GM12873 (cell line): ENCODE data around the gene MOB3B.

Source experiments
- CTCF ChIP-seq: IDR thresholded peaks from 2 replicates; pipeline ENCODE4 v1.5.1; 2012; ENCODE audit warnings: low read depth, mild to moderate bottlenecking, moderate library complexity, low read length, control low read depth; ENCODE audit not compliant: insufficient read depth; ENCODE audit errors: missing control alignments

The MOB3B gene

DNA sequence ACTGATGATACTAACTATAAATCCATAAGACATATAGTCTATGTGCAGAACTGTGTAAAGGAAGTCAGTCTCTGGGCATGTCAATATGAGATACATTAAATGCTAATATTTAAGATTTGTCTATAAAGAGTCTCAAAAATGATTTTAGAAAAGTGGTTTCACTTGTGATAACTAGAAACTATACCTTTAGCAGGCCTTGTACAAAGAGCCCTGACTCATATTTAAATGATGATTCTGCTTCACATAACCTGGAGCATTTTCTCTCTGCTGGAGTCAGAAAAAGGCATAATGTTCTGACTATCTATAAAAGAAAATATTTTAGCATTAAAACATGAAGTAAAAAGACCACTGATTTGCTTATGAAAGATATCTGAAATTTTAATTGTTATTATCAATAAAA is 28.7 kb upstream of the MOB3B start:
- TF ChIP-seq CTCF, result no peak

- no peak for TF ChIP-seq CTCF
Observed at GRCh38 chr9:27556470-27556869, 26.9 kb upstream of the MOB3B start.

- TF ChIP-seq CTCF, result no peak
Observed at GRCh38 chr9:27554712-27555111, 25.1 kb upstream of the MOB3B start.

DNA sequence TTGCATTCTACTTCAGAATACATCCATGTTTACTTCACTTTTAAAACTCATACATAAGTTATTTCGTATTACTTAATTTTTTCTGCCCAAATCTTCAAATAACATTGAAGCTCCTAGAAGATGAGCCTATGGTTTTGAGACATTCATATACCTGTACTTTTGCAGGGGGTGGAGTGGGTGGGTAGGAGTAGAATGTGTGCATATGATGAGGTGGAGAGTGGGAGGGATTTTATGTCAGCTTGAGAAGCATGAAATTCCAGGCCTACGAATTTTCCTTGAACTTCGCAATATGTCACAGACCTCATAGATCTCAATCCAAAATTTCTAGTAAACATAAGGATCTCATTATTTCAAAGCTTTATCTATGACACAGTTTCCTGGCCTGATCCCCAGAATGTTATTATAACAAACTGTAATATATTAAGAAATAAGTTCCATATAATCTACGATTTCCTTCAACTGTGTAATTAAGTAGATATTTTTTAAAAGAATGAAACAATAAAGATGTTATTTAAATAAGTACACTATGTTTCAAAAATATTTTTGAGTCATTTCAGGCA is 19.7 kb upstream of the MOB3B start:
- no peak for TF ChIP-seq CTCF

DNA sequence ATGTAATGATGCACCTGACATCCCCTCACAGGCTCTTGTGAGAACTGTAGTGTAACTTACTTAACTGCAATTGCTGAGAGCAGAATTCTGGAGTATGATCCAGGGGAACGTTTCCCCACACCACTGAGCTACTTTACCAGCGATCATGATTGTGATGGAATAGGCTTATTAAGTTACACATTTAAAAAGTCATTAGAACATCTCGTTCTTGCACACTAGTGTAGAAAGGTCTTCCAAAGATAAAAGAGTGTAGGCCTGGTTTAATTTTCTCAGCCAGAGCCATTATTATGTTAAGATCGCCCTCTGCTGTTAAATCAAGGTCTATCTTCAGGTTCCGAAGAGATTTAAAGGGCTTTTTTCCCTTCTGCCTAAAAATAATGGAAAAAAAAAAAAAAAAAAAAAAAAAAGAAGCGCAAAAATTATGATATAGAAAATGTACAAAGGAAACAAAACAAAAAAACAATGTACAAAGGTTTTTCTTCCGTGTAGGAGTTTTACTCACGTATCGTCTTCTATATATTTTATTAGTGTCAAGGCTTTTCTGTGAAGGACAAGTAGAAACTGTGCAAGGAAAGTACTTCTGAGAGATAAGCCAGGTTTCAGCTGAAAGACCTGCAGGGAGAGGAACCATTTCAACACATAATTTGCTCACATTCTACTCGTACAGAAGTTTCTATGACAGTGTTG is 18.6 kb upstream of the MOB3B start:
- peak; percentile 30 for TF ChIP-seq CTCF

DNA sequence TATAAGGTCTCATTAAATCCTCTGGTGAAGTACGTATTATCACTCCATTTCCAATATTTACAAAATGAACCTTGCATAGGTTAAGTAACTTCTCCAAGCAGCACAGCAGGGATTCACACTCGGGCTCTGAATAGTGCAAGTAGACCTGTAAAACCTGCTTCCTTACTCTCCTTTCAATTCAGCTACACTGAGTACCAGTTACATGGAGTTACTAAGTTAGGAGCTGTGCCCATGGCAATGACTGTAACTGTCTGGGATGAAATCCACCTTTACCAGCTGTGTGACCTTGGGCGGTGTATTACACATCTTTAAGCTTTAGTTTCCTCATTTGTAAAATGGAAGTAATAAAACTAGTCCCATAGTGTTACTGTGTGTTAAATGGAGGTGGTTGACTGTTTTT is 15.9 kb upstream of the MOB3B start:
- TF ChIP-seq CTCF, result no peak

- no peak for TF ChIP-seq CTCF
Observed at GRCh38 chr9:27542508-27542907, 12.9 kb upstream of the MOB3B start.

- TF ChIP-seq CTCF, result no peak
Observed at GRCh38 chr9:27541740-27542139, 12.1 kb upstream of the MOB3B start.
